A549 (cell line): Measurements from ENCODE around the gene MRM3. TPM values are rescaled to one million over a fixed set of nuclear protein-coding genes. Genes with fewer than 3 reads are reported as not detected.

Source experiments
- ATAC-seq, 2 experiments: fragments of 200-7000 bp in 1 of 2; fragments of >200 bp in 1 of 2; cut with Nextera tagmentation in 1 of 2; cut with Tn5 transposase in 1 of 2; 3 replicates each; pipeline versions ENCODE4 v1.8.0 to v1.9.1; 2018 to 2020; ENCODE audit warnings: mild to moderate bottlenecking in 1 of 2, moderate library complexity in 1 of 2
- CTCF ChIA-PET: fragments of 300-600 bp; sonication (Branson Sonifier 250); formaldehyde crosslinking; extraction: SDS; loops from one replicate; lab custom pipeline; 2021; ENCODE audit warnings: antibody characterized with exemption, inconsistent platforms; lab: Yijun Ruan, JAX
- POLR2A ChIA-PET: fragments of 350-600 bp; formaldehyde crosslinking; extraction: SDS; loops from one replicate; lab custom pipeline; 2021; ENCODE audit warnings: antibody characterized with exemption, inconsistent platforms; lab: Yijun Ruan, JAX
- DNase-seq, 2 experiments: peaks; one replicate each; pipeline versions ENCODE4 v3.0.0 to v3.0.0-alpha.2; 2011 to 2016; ENCODE audit warnings: low read depth in 1 of 2, low spot score in 1 of 2
- FAIRE-seq: peaks from 2 replicates; lab custom pipeline; 2011; peaks lifted over from hg19 to GRCh38; lab: Jason Lieb, UNC
- H3K27ac ChIP-seq, 2 experiments: fragments of >200 bp; sonication (Bioruptor Twin); formaldehyde crosslinking; 3 replicates each; pipeline ENCODE4 v1.5.1; 2016 to 2017
- H3K4me1 ChIP-seq: fragments of >200 bp; sonication (Bioruptor Twin); formaldehyde crosslinking; 3 replicates; pipeline ENCODE4 v1.6.1; 2016
- H3K4me2 ChIP-seq: fragments of >200 bp; sonication (Bioruptor Twin); formaldehyde crosslinking; 3 replicates; pipeline ENCODE4 v1.6.1; 2016
- H3K4me3 ChIP-seq: fragments of >200 bp; sonication (Bioruptor Twin); formaldehyde crosslinking; 3 replicates; pipeline ENCODE4 v1.5.1; 2016
- H3K9me3 ChIP-seq: fragments of >200 bp; sonication (Bioruptor Twin); formaldehyde crosslinking; 3 replicates; pipeline ENCODE4 v1.6.1; 2016
- BCL3 ChIP-seq: fragments of >200 bp; sonication (Bioruptor Twin); formaldehyde crosslinking; IDR thresholded peaks from 3 replicates; pipeline ENCODE4 v1.6.1; 2016
- CEBPB ChIP-seq, 2 experiments: fragments of >200 bp in 1 of 2; sonication (Bioruptor Twin) in 1 of 2; formaldehyde crosslinking in 1 of 2; IDR thresholded peaks; 2 replicates each; pipeline ENCODE4 v1.6.1; 2012 to 2016
- CHD2 ChIP-seq: fragments of 150-350 bp; IDR thresholded peaks from 2 replicates; pipeline ENCODE4 v1.6.1; 2014; ENCODE audit warnings: low read length; ENCODE audit not compliant: partially characterized antibody
- CTCF ChIP-seq: fragments of >200 bp; sonication (Bioruptor Twin); formaldehyde crosslinking; IDR thresholded peaks from 3 replicates; pipeline ENCODE4 v1.5.1; 2016
- EHMT2 ChIP-seq: fragments of 200-600 bp; sonication (generic); IDR thresholded peaks from 2 replicates; pipeline ENCODE4 v1.6.1; 2016; ENCODE audit warnings: antibody characterized with exemption, low read depth, mild to moderate bottlenecking, moderate library complexity
- ELK1 ChIP-seq: fragments of 150-350 bp; IDR thresholded peaks from 2 replicates; pipeline ENCODE4 v1.6.1; 2014; ENCODE audit warnings: low read depth, mild to moderate bottlenecking, low read length
- ESRRA ChIP-seq: fragments of 150-350 bp; IDR thresholded peaks from 2 replicates; pipeline ENCODE4 v1.6.1; 2014; ENCODE audit warnings: mild to moderate bottlenecking, low read length, borderline replicate concordance
- FOSB ChIP-seq: fragments of 250-450 bp; sonication (Bioruptor Pico); IDR thresholded peaks from 2 replicates; pipeline ENCODE4 v1.5.0; 2020; ENCODE audit warnings: mild to moderate bottlenecking, moderate library complexity
- HDAC2 ChIP-seq: fragments of 200-600 bp; sonication (generic); IDR thresholded peaks from 2 replicates; pipeline ENCODE4 v1.6.1; 2016
- HES2 ChIP-seq: fragments of >200 bp; sonication (Bioruptor Twin); formaldehyde crosslinking; IDR thresholded peaks from 2 replicates; pipeline ENCODE4 v1.6.1; 2016
- HEYL ChIP-seq: fragments of 250-450 bp; sonication (Bioruptor Pico); IDR thresholded peaks from 2 replicates; pipeline ENCODE4 v1.8.0; 2021; ENCODE audit warnings: mild to moderate bottlenecking, moderate library complexity
- HOXB13 ChIP-seq: fragments of 250-450 bp; sonication (Bioruptor Pico); IDR thresholded peaks from 2 replicates; pipeline ENCODE4 v1.5.0; 2020; ENCODE audit warnings: low read depth, mild to moderate bottlenecking, moderate library complexity
- HOXB5 ChIP-seq: fragments of 250-450 bp; sonication (Bioruptor Pico); IDR thresholded peaks from 2 replicates; pipeline ENCODE4 v1.5.0; 2020; ENCODE audit warnings: mild to moderate bottlenecking, moderate library complexity
- JUN ChIP-seq, 2 experiments: fragments of >200 bp; sonication (Bioruptor Twin); formaldehyde crosslinking; IDR thresholded peaks; 2 replicates in 1 of 2; 3 replicates in 1 of 2; pipeline ENCODE4 v1.6.1; 2016 to 2017
- MAX ChIP-seq: IDR thresholded peaks from 2 replicates; pipeline ENCODE4 v1.6.1; 2012
- MYC ChIP-seq: IDR thresholded peaks from 2 replicates; pipeline ENCODE4 v1.6.1; 2012; ENCODE audit warnings: mild to moderate bottlenecking, inconsistent platforms, low read length, improper control_type of control experiment, borderline replicate concordance
- NFE2L2 ChIP-seq: fragments of 150-350 bp; conservative IDR thresholded peaks from 2 replicates; pipeline ENCODE4 v1.6.1; 2014; ENCODE audit warnings: low read length
- PHF8 ChIP-seq: fragments of 200-600 bp; sonication (generic); IDR thresholded peaks from 2 replicates; pipeline ENCODE4 v1.6.1; 2016; ENCODE audit warnings: low read depth, mild to moderate bottlenecking, antibody characterized with exemption, moderate library complexity, borderline replicate concordance
- REST ChIP-seq: fragments of 200-600 bp; sonication (generic); IDR thresholded peaks from 2 replicates; pipeline ENCODE4 v1.6.1; 2016; ENCODE audit warnings: antibody characterized with exemption, mild to moderate bottlenecking, moderate library complexity
- RNF2 ChIP-seq: fragments of 200-600 bp; sonication (generic); IDR thresholded peaks from 2 replicates; pipeline ENCODE4 v1.6.1; 2016; ENCODE audit warnings: low read depth, mild to moderate bottlenecking, antibody characterized with exemption, moderate library complexity, borderline replicate concordance
- TP53 ChIP-seq: fragments of 250-450 bp; sonication (Bioruptor Pico); IDR thresholded peaks from 2 replicates; pipeline ENCODE4 v1.5.0; 2021; ENCODE audit warnings: mild to moderate bottlenecking, moderate library complexity
- USF2 ChIP-seq: fragments of 450-650 bp; IDR thresholded peaks from 2 replicates; pipeline ENCODE4 v1.6.1; 2014; ENCODE audit warnings: antibody characterized with exemption
- ZFP36 ChIP-seq: fragments of 450-650 bp; IDR thresholded peaks from 2 replicates; pipeline ENCODE4 v1.6.1; 2014; ENCODE audit warnings: borderline replicate concordance; ENCODE audit not compliant: partially characterized antibody
- WGBS: methylation state at CpG from one replicate; pipeline ENCODE4 v1.1.6; 2017; ENCODE audit errors: missing lambda C conversion rate; 5-methylcytosine and 5-hydroxymethylcytosine counted together
- polyA plus RNA-seq, 4 experiments: library from polyadenylated mRNA; depleted of rRNA in 3 of 4; stranded (reverse); fragments of >200 nt; fragmentation: RNase III in 1 of 4; extraction: RNeasy Plus Mini Kit Qiagen cat#74134 plus additional on column Dnase treatment in 1 of 4; gene quantifications; 2 replicates in 3 of 4; 3 replicates in 1 of 4; pipeline ENCODE4 v1.2.3, GENCODE V29; 2011 to 2017

MRM3 gene
- polyA plus RNA-seq, 2 of the 4 experiments (the other 2 are of a cell fraction) = 38.8 to 47.1 TPM

- H3K27ac ChIP-seq = no peak overlapping the region
- no peak overlapping the region for H3K4me3 ChIP-seq
- ATAC-seq (no peak), DNase-seq (no peak), FAIRE-seq (no peak)
- WGBS = 91% methylated on average over 9 of the region's 9 CpGs
- no peaks in the 10 kb centered on the region for H3K4me1 ChIP-seq
- POLR2A ChIA-PET = no interaction called here
- TF ChIP-seq USF2 (no peak), NFE2L2 (no peak), CHD2 (no peak), TP53 (CRISPR knock-in tag) (no peak), CEBPB (IDR thresholded peaks at IDR 0.05) (no peak), EHMT2 (no peak), RNF2 (no peak), ESRRA (no peak), HOXB13 (CRISPR knock-in tag) (no peak), HES2 (no peak), JUN (IDR thresholded peaks at IDR 0.05) (no peak), MYC (no peak), CTCF (no peak), HEYL (CRISPR knock-in tag) (no peak), HDAC2 (no peak), ZFP36 (no peak), HOXB5 (CRISPR knock-in tag) (no peak)
- TF ChIP-seq, all 56 proteins: peak for 0
- CTCF ChIA-PET = interaction anchor here (1.2 kb wide), 1 partner anchor 11 kb away, joined by 6 read pairs; no protein-coding TSS in a partner anchor
- Histone ChIP-seq H3K4me2 (no peak overlapping the region), H3K9me3 (peaks cover 8% of the 10 kb centered on the region)
Measured at GRCh38 chr17:836151-836550, 54.0 kb downstream of the MRM3 start.

GRCh38 chr17:838486-838885 is 56.3 kb downstream of the MRM3 start:
- DNase-seq (no peak), ATAC-seq (no peak), FAIRE-seq (no peak)
- H3K4me1 ChIP-seq = no peaks in the 10 kb centered on the region
- H3K27ac ChIP-seq = no peak overlapping the region
- H3K4me3 ChIP-seq = no peak overlapping the region
- no peak overlapping the region for H3K4me2 ChIP-seq
- ChIA-PET CTCF (interaction anchor here (0.6 to 2.0 kb wide), 3 partner anchors 13 to 151 kb away, joined by 4 to 8 read pairs (median 5); no protein-coding TSS in a partner anchor), POLR2A (no interaction called here)
- no peaks in the 10 kb centered on the region for H3K9me3 ChIP-seq
- no peak for TF ChIP-seq FOSB (CRISPR knock-in tag)
- no peak for TF ChIP-seq PHF8
- no peak for TF ChIP-seq CHD2
- TF ChIP-seq ELK1 = no peak
- TF ChIP-seq REST = no peak
- no peak for TF ChIP-seq NFE2L2
- TF ChIP-seq MAX = no peak
- TF ChIP-seq HDAC2 = no peak
- no peak for TF ChIP-seq RNF2
- no peak for TF ChIP-seq BCL3
- 81% methylated on average over 11 of the region's 11 CpGs for WGBS
